ENCODE measurements around the gene CNOT6.
A peak's percentile ranks its signal among the peaks of the same experiment; 100 is the strongest.
"Not testable (repeated sequence)": the region's sequence is repeated elsewhere in the genome, so short reads cannot be mapped to it uniquely, and the experiment has no call there.

The CNOT6 gene

GRCh38 chr5:180494060-180494509, at the start of gene CNOT6:
CNOT6 (plus strand) TSS chr5:180494379; CDS start chr5:180529277, 34,898 bp downstream.
- peak; percentile 99 for DNase-seq (ENCODE audit: low spot score)

GRCh38 chr5:180454752-180455151, 39.4 kb upstream of the CNOT6 start:
- no peak for DNase-seq (ENCODE audit: low spot score)

GRCh38 chr5:180455872-180456271, 38.3 kb upstream of the CNOT6 start:
- DNase-seq (ENCODE audit: low spot score), result no peak

- DNase-seq (ENCODE audit: low spot score), result no peak
Measured at GRCh38 chr5:180456792-180457191, 37.4 kb upstream of the CNOT6 start.

GRCh38 chr5:180458852-180459673, 35.1 kb upstream of the CNOT6 start:
- DNase-seq (ENCODE audit: low spot score), result not testable (repeated sequence)

- not testable (repeated sequence) for DNase-seq (ENCODE audit: low spot score)
Measured at GRCh38 chr5:180459674-180460142, 34.5 kb upstream of the CNOT6 start.

GRCh38 chr5:180460834-180461233, 33.3 kb upstream of the CNOT6 start:
- no peak for DNase-seq (ENCODE audit: low spot score)

- no peak for DNase-seq (ENCODE audit: low spot score)
Measured at GRCh38 chr5:180461303-180461702, 32.9 kb upstream of the CNOT6 start.

GRCh38 chr5:180463216-180463900, 30.8 kb upstream of the CNOT6 start:
- DNase-seq (ENCODE audit: low spot score), result no peak

GRCh38 chr5:180463916-180464602, 30.1 kb upstream of the CNOT6 start:
- no peak for DNase-seq (ENCODE audit: low spot score)

- no peak for DNase-seq (ENCODE audit: low spot score)
Measured at GRCh38 chr5:180464603-180464970, 29.6 kb upstream of the CNOT6 start.

GRCh38 chr5:180465052-180465451, 29.1 kb upstream of the CNOT6 start:
- DNase-seq (ENCODE audit: low spot score), result not testable (repeated sequence)

GRCh38 chr5:180466316-180466715, 27.9 kb upstream of the CNOT6 start:
- DNase-seq (ENCODE audit: low spot score), result no peak

GRCh38 chr5:180467028-180467975, 26.9 kb upstream of the CNOT6 start:
- peak; percentile 48 for DNase-seq (ENCODE audit: low spot score)

GRCh38 chr5:180467989-180468731, 26.0 kb upstream of the CNOT6 start:
- DNase-seq (ENCODE audit: low spot score), result no peak

- no peak for DNase-seq (ENCODE audit: low spot score)
Measured at GRCh38 chr5:180468732-180469585, 25.2 kb upstream of the CNOT6 start.

- no peak for DNase-seq (ENCODE audit: low spot score)
Measured at GRCh38 chr5:180469586-180469865, 24.7 kb upstream of the CNOT6 start.

- no peak for DNase-seq (ENCODE audit: low spot score)
Measured at GRCh38 chr5:180469866-180470265, 24.3 kb upstream of the CNOT6 start.

GRCh38 chr5:180470361-180470760, 23.8 kb upstream of the CNOT6 start:
- DNase-seq (ENCODE audit: low spot score), result no peak
